IPS DF 6.9 (cell line): ENCODE results near the gene UMPS.

ENCODE experiments used
- DNase-seq: peaks from one replicate; pipeline ENCODE4 v3.0.0-alpha.2; 2013; ENCODE audit warnings: low read depth, low spot score
- H3K27ac ChIP-seq: one replicate; pipeline ENCODE4 v1.5.1; 2013; ENCODE audit warnings: low read length, control low read depth
- H3K27me3 ChIP-seq: 2 replicates; pipeline ENCODE4 v1.6.1; 2013; ENCODE audit warnings: mild to moderate bottlenecking, low read length; ENCODE audit not compliant: control insufficient read depth, insufficient read depth
- H3K36me3 ChIP-seq: 2 replicates; pipeline ENCODE4 v1.6.1; 2013; ENCODE audit warnings: low read length; ENCODE audit not compliant: control insufficient read depth, insufficient read depth
- H3K4me1 ChIP-seq: 2 replicates; pipeline ENCODE4 v1.6.1; 2013; ENCODE audit warnings: low read length; ENCODE audit not compliant: control insufficient read depth, insufficient read depth
- H3K4me3 ChIP-seq: 2 replicates; pipeline ENCODE4 v1.5.1; 2013; ENCODE audit warnings: mild to moderate bottlenecking, low read length
- H3K9me3 ChIP-seq: 2 replicates; pipeline ENCODE4 v1.6.1; 2013; ENCODE audit warnings: low read length, inconsistent platforms; ENCODE audit not compliant: control insufficient read depth, insufficient read depth
- WGBS: extraction: QIAGEN DNeasy Blood & Tissue Kit; methylation state at CpG from one replicate; pipeline ENCODE4 v1.1.7; 2013; ENCODE audit warnings: mixed read lengths, missing lambda C conversion rate; ENCODE audit not compliant: insufficient read length, insufficient coverage; 5-methylcytosine and 5-hydroxymethylcytosine counted together

The UMPS gene

DNA sequence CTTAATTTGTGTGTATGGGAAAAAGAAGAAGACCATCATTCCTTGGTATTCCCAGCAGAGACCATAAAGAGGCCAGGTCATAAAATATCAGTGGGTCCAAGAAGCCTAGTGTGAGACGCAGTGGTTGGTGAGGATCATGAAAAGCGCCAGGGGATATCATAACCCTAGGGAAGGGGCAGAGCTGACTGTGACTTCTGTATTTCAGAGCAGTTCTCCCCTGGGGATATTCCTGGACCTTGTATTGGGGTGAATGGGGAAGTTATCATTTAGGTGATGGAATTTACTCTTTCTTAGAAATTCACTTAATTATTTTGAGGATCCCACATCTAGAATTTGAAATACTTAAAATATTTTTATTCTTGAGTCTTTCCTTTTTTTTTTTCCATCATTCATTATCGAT lies 34.9 kb upstream of the UMPS start:
- Histone ChIP-seq H3K4me1 (no peaks in the 10 kb centered on the region), H3K4me3 (no peak overlapping the region), H3K27me3 (no peaks in the 10 kb centered on the region; the same call in 1 of the 2 replicates), H3K27ac (no peak overlapping the region), H3K9me3 (no peaks in the 10 kb centered on the region), H3K36me3 (no peaks in the 10 kb centered on the region)
- no CpG with 5 or more reads among the region's 3 CpGs for WGBS
- no peak for DNase-seq

DNA sequence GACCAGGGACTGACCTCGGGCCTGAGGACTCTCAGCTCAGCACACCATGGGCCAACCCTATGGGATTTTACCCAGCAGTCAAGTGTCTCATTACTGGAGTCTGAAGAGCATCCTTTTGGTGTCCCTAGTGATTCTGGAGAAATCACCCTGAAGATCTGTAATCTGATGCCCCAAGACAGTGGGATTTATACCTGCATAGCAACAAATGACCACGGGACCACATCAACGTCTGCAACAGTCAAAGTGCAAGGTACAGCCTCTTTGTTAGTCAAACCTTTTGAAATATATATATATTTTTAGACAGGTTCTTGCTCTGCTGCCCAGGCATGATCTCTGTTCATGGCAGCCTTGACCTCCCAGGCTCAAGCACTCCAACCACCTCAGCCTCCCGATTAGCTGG lies 34.2 kb upstream of the UMPS start:
- no CpG with 5 or more reads among the region's 4 CpGs for WGBS
- DNase-seq = no peak
- H3K9me3 ChIP-seq = no peaks in the 10 kb centered on the region
- no peaks in the 10 kb centered on the region for H3K4me1 ChIP-seq
- H3K27ac ChIP-seq = no peak overlapping the region
- no peaks in the 10 kb centered on the region for H3K36me3 ChIP-seq
- H3K4me3 ChIP-seq = no peak overlapping the region
- H3K27me3 ChIP-seq = no peaks in the 10 kb centered on the region; the same call in 1 of the 2 replicates

DNA sequence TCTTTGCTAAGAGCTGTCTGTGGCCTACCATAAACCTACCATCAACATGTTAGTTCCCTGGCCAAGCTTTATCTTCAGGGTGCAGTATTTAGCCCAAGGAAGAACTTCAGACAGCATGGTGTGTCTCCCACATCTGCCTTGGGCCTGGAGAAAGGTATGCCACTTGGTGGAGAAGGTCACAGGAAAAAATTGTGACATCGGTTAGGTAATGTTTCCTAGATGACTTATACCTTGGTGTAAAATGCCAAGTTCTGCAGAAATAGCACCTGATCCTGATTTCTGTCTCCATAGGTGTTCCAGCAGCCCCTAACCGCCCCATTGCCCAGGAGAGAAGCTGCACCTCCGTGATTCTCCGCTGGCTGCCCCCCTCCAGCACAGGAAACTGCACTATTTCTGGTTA lies 33.0 kb upstream of the UMPS start:
- H3K36me3 ChIP-seq = no peaks in the 10 kb centered on the region
- no peak overlapping the region for H3K27ac ChIP-seq

DNA sequence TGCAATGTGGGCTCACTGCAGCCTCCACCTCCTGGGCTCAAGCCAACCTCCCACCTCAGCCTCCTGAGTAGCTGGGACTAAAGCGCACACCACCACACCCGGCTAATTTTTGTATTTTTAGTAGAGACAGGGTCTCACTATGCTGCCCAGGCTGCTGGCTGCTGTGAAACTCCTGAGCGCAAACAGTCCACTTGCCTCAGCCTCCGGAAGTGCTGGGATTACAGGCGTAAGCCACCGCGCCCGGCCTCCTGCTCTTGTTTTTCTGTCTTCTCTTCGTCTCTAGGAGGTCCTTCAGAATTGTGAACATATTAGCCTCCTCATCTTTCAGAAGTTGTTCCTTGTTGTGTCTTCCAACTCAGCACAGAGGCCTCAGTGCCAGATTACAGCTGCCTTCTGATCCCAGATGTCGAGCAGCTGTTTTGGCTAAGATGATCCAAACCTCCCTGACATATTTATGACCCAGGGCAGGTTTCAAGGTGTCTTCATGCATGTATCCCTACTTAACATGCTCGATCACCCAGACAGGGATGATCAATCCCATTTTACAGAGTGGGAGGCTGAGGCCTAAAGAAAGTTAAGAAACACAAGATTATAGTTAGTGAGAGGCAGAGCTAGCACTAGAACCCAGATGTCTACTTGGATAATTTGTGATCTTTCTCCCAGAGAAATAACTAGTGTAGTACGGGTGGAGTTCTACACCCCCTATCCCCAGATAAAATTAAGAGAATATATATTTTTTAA lies 32.1 kb upstream of the UMPS start:
- H3K4me3 ChIP-seq = no peak overlapping the region
- no peaks in the 10 kb centered on the region; the same call in 1 of the 2 replicates for H3K27me3 ChIP-seq
- H3K27ac ChIP-seq = no peak overlapping the region
- H3K4me1 ChIP-seq = no peaks in the 10 kb centered on the region
- no peak for DNase-seq
- WGBS = no CpG with 5 or more reads among the region's 12 CpGs
- H3K9me3 ChIP-seq = no peaks in the 10 kb centered on the region
- H3K36me3 ChIP-seq = no peaks in the 10 kb centered on the region

More for the DNA sequence above, 33.0 kb upstream of the UMPS start:
- WGBS = no CpG with 5 or more reads among the region's 4 CpGs
- no peak for DNase-seq
- H3K9me3 ChIP-seq = no peaks in the 10 kb centered on the region
- no peaks in the 10 kb centered on the region for H3K4me1 ChIP-seq
- H3K27me3 ChIP-seq = no peaks in the 10 kb centered on the region; the same call in 1 of the 2 replicates
- no peak overlapping the region for H3K4me3 ChIP-seq

DNA sequence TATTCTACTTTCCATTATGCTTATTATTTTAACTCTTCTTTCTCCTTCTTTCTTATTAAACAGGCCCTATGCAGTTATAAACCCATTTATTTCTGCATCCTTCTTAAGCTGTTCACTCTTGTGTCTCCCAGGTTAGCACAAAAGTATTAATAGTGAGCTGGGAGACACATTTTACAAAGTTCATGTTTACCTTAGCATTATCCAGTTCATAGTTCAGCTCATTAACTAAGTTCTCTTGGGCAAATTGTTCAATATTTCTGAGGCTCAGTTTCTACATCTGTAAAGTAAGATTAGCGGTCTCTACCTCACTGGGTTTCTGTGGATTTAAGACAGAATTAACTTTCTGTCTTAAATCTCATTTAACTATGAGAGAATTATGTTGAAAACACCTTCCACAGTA lies 31.2 kb upstream of the UMPS start:
- no peak for DNase-seq
- no CpG with 5 or more reads among the region's 1 CpG for WGBS
- no peak overlapping the region for H3K4me3 ChIP-seq

DNA sequence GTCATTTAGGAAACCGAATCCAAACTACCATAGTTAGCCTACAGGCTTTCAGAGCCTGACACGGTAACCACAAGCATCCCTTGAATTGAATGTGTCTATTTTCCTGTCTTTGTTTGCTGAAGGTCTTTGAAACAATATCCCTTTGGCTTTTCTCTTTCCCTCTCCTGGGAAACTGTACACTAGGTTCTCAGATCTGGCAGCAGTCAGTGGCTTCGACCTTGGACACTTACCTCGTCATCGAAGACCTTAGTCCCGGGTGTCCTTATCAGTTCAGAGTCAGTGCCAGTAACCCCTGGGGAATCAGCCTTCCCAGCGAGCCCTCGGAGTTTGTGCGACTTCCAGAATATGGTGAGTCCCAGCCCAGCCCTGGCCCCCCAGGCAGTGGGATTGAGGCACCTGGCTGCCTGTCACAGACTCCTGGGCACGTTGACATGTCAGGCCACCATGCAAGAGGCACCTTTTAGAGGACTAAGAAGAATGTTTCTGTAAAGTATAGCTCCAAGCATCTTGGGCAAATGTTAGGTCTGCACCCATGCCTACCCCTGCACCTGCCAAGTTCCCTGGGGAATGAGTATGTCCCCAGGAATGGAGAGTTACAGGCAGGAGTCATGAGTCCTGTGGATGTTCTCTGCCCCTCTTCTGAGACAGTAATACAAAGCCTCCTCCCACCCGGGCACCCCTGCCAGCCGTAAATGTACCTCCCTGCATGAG lies 30.4 kb upstream of the UMPS start:
- no peaks in the 10 kb centered on the region for H3K36me3 ChIP-seq
- H3K4me1 ChIP-seq = no peaks in the 10 kb centered on the region
- no peak overlapping the region for H3K27ac ChIP-seq
- no peaks in the 10 kb centered on the region; the same call in 1 of the 2 replicates for H3K27me3 ChIP-seq
- no peak overlapping the region for H3K4me3 ChIP-seq
- H3K9me3 ChIP-seq = no peaks in the 10 kb centered on the region
- DNase-seq = no peak
- no CpG with 5 or more reads among the region's 12 CpGs for WGBS

More for the DNA sequence above, 31.2 kb upstream of the UMPS start:
- H3K36me3 ChIP-seq = no peaks in the 10 kb centered on the region
- H3K27ac ChIP-seq = no peak overlapping the region
- H3K9me3 ChIP-seq = no peaks in the 10 kb centered on the region
- no peaks in the 10 kb centered on the region for H3K4me1 ChIP-seq
- no peaks in the 10 kb centered on the region; the same call in 1 of the 2 replicates for H3K27me3 ChIP-seq

DNA sequence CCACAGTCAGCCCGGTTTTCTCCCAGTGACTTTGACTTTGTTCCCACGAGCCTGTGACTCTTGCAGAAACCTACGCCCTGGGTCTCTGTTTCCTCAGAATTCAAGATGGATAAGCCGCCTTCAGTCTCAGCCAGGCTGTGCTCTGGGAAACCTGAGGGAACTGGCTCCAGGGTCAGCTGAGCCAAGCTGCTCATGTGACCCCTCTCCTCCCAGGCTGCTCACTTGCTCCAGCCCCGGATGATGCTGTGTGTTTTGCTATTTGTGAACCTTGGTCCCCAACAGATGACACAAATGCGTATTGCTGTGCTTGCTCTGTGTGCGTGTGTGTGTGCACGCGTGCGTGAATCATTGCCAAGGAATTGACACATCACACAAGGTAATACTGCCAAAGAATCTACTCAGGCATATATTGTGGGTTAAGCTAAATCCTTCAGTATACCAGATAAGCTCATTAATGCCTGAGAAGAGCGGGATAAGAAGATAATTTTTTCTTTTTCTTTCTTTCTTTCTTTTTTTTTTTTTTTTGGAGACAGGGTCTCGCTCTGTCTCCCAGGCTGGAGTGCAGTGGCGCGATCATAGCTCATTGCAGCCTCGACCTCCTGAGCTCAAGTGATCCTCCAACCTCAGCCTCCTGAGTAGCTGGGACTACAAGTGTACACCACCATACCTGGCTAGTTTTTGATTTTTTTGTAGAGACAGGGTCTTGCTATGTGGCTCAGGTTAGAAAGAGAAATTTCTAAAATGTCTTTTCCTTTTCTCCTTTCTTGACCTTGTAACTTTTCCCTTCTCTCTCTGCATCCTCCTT lies 29.2 kb upstream of the UMPS start:
- WGBS = no CpG with 5 or more reads among the region's 15 CpGs
- H3K27me3 ChIP-seq = no peaks in the 10 kb centered on the region; the same call in 1 of the 2 replicates
- H3K27ac ChIP-seq = no peak overlapping the region
- no peaks in the 10 kb centered on the region for H3K4me1 ChIP-seq
- H3K36me3 ChIP-seq = no peaks in the 10 kb centered on the region
- no peak for DNase-seq
- no peaks in the 10 kb centered on the region for H3K9me3 ChIP-seq
- no peak overlapping the region for H3K4me3 ChIP-seq

DNA sequence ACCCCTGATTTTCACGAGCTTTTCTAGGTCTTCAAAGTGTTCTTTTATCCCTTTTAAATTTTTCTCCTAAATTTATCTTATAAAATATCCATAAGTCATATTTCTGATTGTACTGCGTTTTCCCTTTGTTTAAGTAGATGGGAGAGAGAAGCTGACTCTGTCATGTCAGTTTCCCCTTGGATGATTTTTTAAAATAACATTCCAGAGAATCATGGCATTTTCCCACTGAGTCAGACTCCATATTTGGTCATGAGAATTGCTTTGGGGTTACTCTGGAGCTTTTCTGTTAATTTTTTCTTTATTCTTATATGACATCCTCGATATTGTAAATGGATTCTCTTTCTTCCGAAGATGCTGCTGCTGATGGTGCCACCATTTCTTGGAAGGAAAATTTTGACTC lies 28.6 kb upstream of the UMPS start:
- Histone ChIP-seq H3K4me3 (no peak overlapping the region), H3K9me3 (no peaks in the 10 kb centered on the region), H3K27me3 (no peaks in the 10 kb centered on the region; the same call in 1 of the 2 replicates), H3K36me3 (no peaks in the 10 kb centered on the region), H3K27ac (no peak overlapping the region), H3K4me1 (no peaks in the 10 kb centered on the region)
- DNase-seq = no peak
- WGBS = no CpG with 5 or more reads among the region's 4 CpGs

DNA sequence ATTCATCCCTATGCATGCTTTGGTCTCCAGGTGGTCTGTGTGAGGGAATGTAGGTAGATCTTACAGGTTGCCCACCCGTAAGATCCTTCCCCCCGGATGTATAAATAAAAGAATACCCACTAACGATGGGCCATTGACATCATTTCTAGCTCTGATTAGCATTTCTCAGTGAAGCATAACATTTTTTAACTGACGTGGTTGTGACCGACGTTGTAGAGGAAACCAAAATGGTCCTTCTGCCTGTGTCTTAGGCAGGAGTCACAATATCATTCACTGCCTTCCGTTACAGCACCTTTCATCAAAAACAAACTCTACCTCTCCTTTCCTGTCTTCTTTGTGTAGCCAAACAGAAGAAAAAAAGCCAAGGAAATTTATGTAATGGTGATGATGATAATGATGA lies 27.3 kb upstream of the UMPS start:
- Histone ChIP-seq H3K9me3 (no peaks in the 10 kb centered on the region), H3K36me3 (no peaks in the 10 kb centered on the region), H3K27me3 (no peaks in the 10 kb centered on the region; the same call in 1 of the 2 replicates), H3K27ac (no peak overlapping the region), H3K4me1 (no peaks in the 10 kb centered on the region), H3K4me3 (no peak overlapping the region)
- DNase-seq = no peak
- WGBS = no CpG with 5 or more reads among the region's 7 CpGs

DNA sequence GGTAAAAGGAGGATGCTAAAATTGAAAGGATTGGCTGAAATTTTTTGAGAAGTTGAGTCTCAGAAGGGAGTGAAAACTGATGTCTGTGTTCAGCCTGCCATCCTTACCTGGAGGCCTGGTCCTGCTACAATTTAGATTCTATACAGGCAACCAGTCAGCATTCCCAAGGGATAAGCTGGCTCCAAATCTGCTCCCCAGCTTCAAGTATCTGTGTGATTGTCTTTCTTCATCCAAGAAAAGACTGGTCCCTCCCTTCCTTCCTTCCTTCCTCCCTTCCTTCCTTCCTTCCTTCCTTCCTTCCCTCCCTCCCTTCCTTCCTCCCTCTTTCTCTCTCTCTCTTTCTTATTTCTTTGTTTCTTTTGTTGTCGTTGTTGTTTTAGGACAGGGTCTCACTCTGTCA lies 24.7 kb upstream of the UMPS start:
- no peak for DNase-seq
- no peaks in the 10 kb centered on the region for H3K9me3 ChIP-seq
- WGBS = no CpG with 5 or more reads among the region's 1 CpG

More for the DNA sequence above, 24.7 kb upstream of the UMPS start:
- Histone ChIP-seq H3K4me1 (no peaks in the 10 kb centered on the region), H3K36me3 (no peaks in the 10 kb centered on the region), H3K4me3 (no peak overlapping the region), H3K27me3 (no peaks in the 10 kb centered on the region), H3K27ac (no peak overlapping the region)
